GM23338 (cell line): Measurements from ENCODE around the gene RPS6KA5. TPM values are rescaled to one million over a fixed set of nuclear protein-coding genes. Genes with fewer than 3 reads are reported as not detected.

ENCODE experiments used
- ATAC-seq: fragments of 200-7000 bp; cut with Tn5 transposase; 3 replicates; pipeline ENCODE4 v1.9.1; 2020
- DNase-seq: peaks from one replicate; pipeline ENCODE4 v3.0.0-alpha.2; 2015; ENCODE audit warnings: low spot score
- H2AFZ ChIP-seq: fragments of 200-600 bp; sonication (generic); 2 replicates; pipeline ENCODE4 v1.8.0; 2016; ENCODE audit warnings: antibody characterized with exemption, mild to moderate bottlenecking, moderate library complexity
- H3F3A ChIP-seq: fragments of 200-600 bp; sonication (generic); replicated peaks from 2 replicates; pipeline ENCODE4 v1.8.0; 2017; ENCODE audit warnings: antibody characterized with exemption, mixed run types, low read depth
- H3K27ac ChIP-seq: fragments of 200-600 bp; sonication (generic); 2 replicates; pipeline ENCODE4 v1.6.1; 2016; ENCODE audit warnings: low read depth
- H3K27me3 ChIP-seq: fragments of 200-600 bp; sonication (generic); 2 replicates; pipeline ENCODE4 v1.8.0; 2016; ENCODE audit warnings: mild to moderate bottlenecking, mixed run types, moderate library complexity; ENCODE audit not compliant: insufficient read depth
- H3K36me3 ChIP-seq: fragments of 200-600 bp; sonication (generic); 2 replicates; pipeline ENCODE4 v1.8.0; 2016; ENCODE audit warnings: mild to moderate bottlenecking; ENCODE audit not compliant: insufficient read depth
- H3K4me1 ChIP-seq: fragments of 200-600 bp; sonication (generic); 2 replicates; pipeline ENCODE4 v1.8.0; 2016; ENCODE audit warnings: mild to moderate bottlenecking, moderate library complexity; ENCODE audit not compliant: insufficient read depth
- H3K4me2 ChIP-seq: fragments of 200-600 bp; sonication (generic); 2 replicates; pipeline ENCODE4 v1.7.1; 2017; ENCODE audit warnings: mixed run types
- H3K4me3 ChIP-seq: fragments of 200-600 bp; sonication (generic); 2 replicates; pipeline ENCODE4 v1.6.1; 2016; ENCODE audit warnings: mixed run types
- H3K79me2 ChIP-seq: fragments of 200-600 bp; sonication (generic); replicated peaks from 2 replicates; pipeline ENCODE4 v1.8.0; 2017; ENCODE audit warnings: mild to moderate bottlenecking; ENCODE audit not compliant: insufficient read depth
- H3K9me2 ChIP-seq: fragments of 200-600 bp; sonication (generic); 2 replicates; pipeline ENCODE4 v1.8.0; 2017; ENCODE audit not compliant: insufficient read depth
- H4K20me1 ChIP-seq: fragments of 200-600 bp; sonication (generic); replicated peaks from 2 replicates; pipeline ENCODE4 v1.8.0; 2017; ENCODE audit warnings: mild to moderate bottlenecking; ENCODE audit not compliant: insufficient read depth
- H3K27ac Mint-ChIP-seq: 2 replicates; pipeline ENCODE4 v1.8.0; 2020; ENCODE audit warnings: inconsistent platforms, mild to moderate bottlenecking, moderate library complexity, mixed read lengths
- H3K27me3 Mint-ChIP-seq: 3 replicates; pipeline ENCODE4 v1.8.0; 2022; ENCODE audit warnings: low read depth, mild to moderate bottlenecking, moderate library complexity, mixed read lengths, inconsistent platforms; ENCODE audit not compliant: insufficient read depth, poor library complexity
- H3K36me3 Mint-ChIP-seq: 3 replicates; pipeline ENCODE4 v1.8.0; 2021; ENCODE audit warnings: low read depth, mild to moderate bottlenecking, inconsistent platforms, moderate library complexity, mixed read lengths
- H3K4me1 Mint-ChIP-seq: 3 replicates; pipeline ENCODE4 v1.8.0; 2020; ENCODE audit warnings: mild to moderate bottlenecking, inconsistent platforms, mixed read lengths
- H3K4me3 Mint-ChIP-seq: 3 replicates; pipeline ENCODE4 v1.8.0; 2021; ENCODE audit warnings: moderate library complexity, mild to moderate bottlenecking, inconsistent platforms, mixed read lengths
- H3K9me3 Mint-ChIP-seq: 3 replicates; pipeline ENCODE4 v1.8.0; 2020; ENCODE audit warnings: moderate library complexity, mild to moderate bottlenecking, inconsistent platforms, mixed read lengths
- CREB1 ChIP-seq: fragments of 250-450 bp; sonication (Bioruptor Pico); IDR thresholded peaks from 2 replicates; pipeline ENCODE4 v1.5.0; 2020; ENCODE audit warnings: low read depth, mild to moderate bottlenecking, moderate library complexity
- CTCF ChIP-seq, 2 experiments: fragments of 200-600 bp in 1 of 2; sonication (generic) in 1 of 2; conservative IDR thresholded peaks; 2 replicates each; pipeline versions ENCODE4 v1.5.1 to v1.6.1; 2016 to 2017; ENCODE audit warnings: antibody characterized with exemption in 2 of 2, low read depth in 2 of 2, mild to moderate bottlenecking in 2 of 2, moderate library complexity in 1 of 2
- ETS1 ChIP-seq: IDR thresholded peaks from 2 replicates; pipeline ENCODE4 v1.6.1; 2016; ENCODE audit warnings: antibody characterized with exemption
- EZH2 ChIP-seq: fragments of 200-600 bp; sonication (generic); IDR thresholded peaks from one replicate; pipeline ENCODE4 v1.8.0; 2017; ENCODE audit warnings: antibody characterized with exemption, mild to moderate bottlenecking, low read depth; ENCODE audit not compliant: unreplicated experiment
- EZH2phosphoT487 ChIP-seq: fragments of 200-600 bp; sonication (generic); IDR thresholded peaks from one replicate; pipeline ENCODE4 v1.8.1; 2018; ENCODE audit warnings: antibody characterized with exemption; ENCODE audit not compliant: unreplicated experiment
- JUNB ChIP-seq: IDR thresholded peaks from one replicate; pipeline ENCODE4 v1.6.1; 2016; ENCODE audit warnings: antibody characterized with exemption; ENCODE audit not compliant: unreplicated experiment
- REST ChIP-seq: IDR thresholded peaks from one replicate; pipeline ENCODE4 v1.6.1; 2018; ENCODE audit warnings: antibody characterized with exemption; ENCODE audit not compliant: unreplicated experiment
- STAT1 ChIP-seq: IDR thresholded peaks from one replicate; pipeline ENCODE4 v1.6.1; 2016; ENCODE audit warnings: antibody characterized with exemption; ENCODE audit not compliant: unreplicated experiment
- ZNF114 ChIP-seq: fragments of 250-450 bp; sonication (Bioruptor Pico); IDR thresholded peaks from 2 replicates; pipeline ENCODE4 v1.5.0; 2020; ENCODE audit warnings: mild to moderate bottlenecking, moderate library complexity
- polyA plus RNA-seq: library from polyadenylated mRNA; unstranded; fragments of >200 nt; fragmentation: Nextera tagmentation; extraction: Ambion mirVana; gene quantifications from 2 replicates; pipeline ENCODE4 v1.2.1, GENCODE V29; 2016
- total RNA-seq: library from RNA; depleted of rRNA; stranded (reverse); fragments of >200 nt; shearing (Covaris generic); gene quantifications from 2 replicates; pipeline ENCODE4 v1.2.3, GENCODE V29; 2014

Gene RPS6KA5
- total and polyA plus RNA-seq, 2 experiments from 2014 or later = 2.1 to 2.4 TPM

GRCh38 chr14:91063119-91063518 lies 2.7 kb upstream of the RPS6KA5 start:
- H3K4me1 Mint-ChIP-seq = peaks cover 2% of the 10 kb centered on the region; the same call in 1 of the 3 replicates
- ATAC-seq = no peak
- peak overlapping the region; percentile 79; the same call in 1 of the 2 replicates for H2AFZ ChIP-seq

GRCh38 chr14:91062600-91062999 lies 2.2 kb upstream of the RPS6KA5 start:
- Mint-ChIP-seq H3K4me1 (peaks cover 2% of the 10 kb centered on the region; the same call in 1 of the 3 replicates), H3K36me3 (no peaks in the 10 kb centered on the region), H3K4me3 (no peak overlapping the region), H3K27me3 (no peaks in the 10 kb centered on the region), H3K27ac (no peak overlapping the region), H3K9me3 (no peaks in the 10 kb centered on the region)
- TF ChIP-seq REST = no peak
- TF ChIP-seq CTCF (conservative IDR thresholded peaks at IDR 0.05; ENCODE audit: low read depth in 2 of 2) = no peak
- no peak for TF ChIP-seq EZH2
- TF ChIP-seq ZNF114 (CRISPR knock-in tag) = no peak
- no peak for TF ChIP-seq STAT1
- TF ChIP-seq EZH2phosphoT487 = no peak
- H3K36me3 ChIP-seq = no peaks in the 10 kb centered on the region
- H4K20me1 ChIP-seq = no peaks in the 10 kb centered on the region
- no peak overlapping the region for H3K27ac ChIP-seq
- H3K79me2 ChIP-seq = no peaks in the 10 kb centered on the region
- 0 out of 2 replicates have a peak, but pooled peaks cover 2% of the 10 kb centered on the region for H3F3A ChIP-seq
- no peaks in the 10 kb centered on the region for H3K27me3 ChIP-seq
- DNase-seq (no peak), ATAC-seq (no peak)
- no peak overlapping the region for H3K4me3 ChIP-seq
- no peak overlapping the region for H2AFZ ChIP-seq
- H3K4me2 ChIP-seq = no peak overlapping the region
- H3K9me2 ChIP-seq = no peaks in the 10 kb centered on the region
- 0 out of 2 replicates have a peak, but pooled peaks cover 3% of the 10 kb centered on the region for H3K4me1 ChIP-seq

More at GRCh38 chr14:91063119-91063518, 2.7 kb upstream of the RPS6KA5 start:
- Histone ChIP-seq H3K36me3 (no peaks in the 10 kb centered on the region), H3F3A (0 out of 2 replicates have a peak, but pooled peaks cover 2% of the 10 kb centered on the region), H3K4me3 (no peak overlapping the region), H4K20me1 (no peaks in the 10 kb centered on the region), H3K79me2 (no peaks in the 10 kb centered on the region), H3K4me2 (no peak overlapping the region), H3K9me2 (no peaks in the 10 kb centered on the region), H3K4me1 (0 out of 2 replicates have a peak, but pooled peaks cover 3% of the 10 kb centered on the region), H3K27me3 (no peaks in the 10 kb centered on the region), H3K27ac (no peak overlapping the region)
- H3K9me3 Mint-ChIP-seq = no peaks in the 10 kb centered on the region
- H3K36me3 Mint-ChIP-seq = no peaks in the 10 kb centered on the region
- DNase-seq = no peak
- TF ChIP-seq STAT1 (no peak), ETS1 (no peak), CTCF (conservative IDR thresholded peaks at IDR 0.05; ENCODE audit: low read depth in 2 of 2) (no peak), EZH2phosphoT487 (no peak), JUNB (no peak), CREB1 (CRISPR knock-in tag) (no peak)
- no peaks in the 10 kb centered on the region for H3K27me3 Mint-ChIP-seq
- no peak overlapping the region for H3K4me3 Mint-ChIP-seq
- H3K27ac Mint-ChIP-seq = no peak overlapping the region
